D721Med (cell line): Measurements from ENCODE around the gene NCAM2.

ENCODE experiments used
- DNase-seq: peaks from one replicate; pipeline ENCODE4 v3.0.0; 2011; ENCODE audit warnings: low spot score; ENCODE audit not compliant: insufficient read length
- FAIRE-seq: peaks from 2 replicates; lab custom pipeline; 2011; peaks lifted over from hg19 to GRCh38; lab: Jason Lieb, UNC
- TF ChIP-seq, protein P1 (sequence below): IDR thresholded peaks from 2 replicates; pipeline ENCODE4 v1.5.1; 2012; ENCODE audit warnings: mild to moderate bottlenecking, control low read depth; ENCODE audit not compliant: insufficient read depth; ENCODE audit errors: missing control alignments

The NCAM2 gene

GRCh38 chr21:21067375-21067774 lies 69.2 kb downstream of the NCAM2 start:
- no peak for DNase-seq
- no peak for FAIRE-seq
- TF ChIP-seq, protein P1, sequence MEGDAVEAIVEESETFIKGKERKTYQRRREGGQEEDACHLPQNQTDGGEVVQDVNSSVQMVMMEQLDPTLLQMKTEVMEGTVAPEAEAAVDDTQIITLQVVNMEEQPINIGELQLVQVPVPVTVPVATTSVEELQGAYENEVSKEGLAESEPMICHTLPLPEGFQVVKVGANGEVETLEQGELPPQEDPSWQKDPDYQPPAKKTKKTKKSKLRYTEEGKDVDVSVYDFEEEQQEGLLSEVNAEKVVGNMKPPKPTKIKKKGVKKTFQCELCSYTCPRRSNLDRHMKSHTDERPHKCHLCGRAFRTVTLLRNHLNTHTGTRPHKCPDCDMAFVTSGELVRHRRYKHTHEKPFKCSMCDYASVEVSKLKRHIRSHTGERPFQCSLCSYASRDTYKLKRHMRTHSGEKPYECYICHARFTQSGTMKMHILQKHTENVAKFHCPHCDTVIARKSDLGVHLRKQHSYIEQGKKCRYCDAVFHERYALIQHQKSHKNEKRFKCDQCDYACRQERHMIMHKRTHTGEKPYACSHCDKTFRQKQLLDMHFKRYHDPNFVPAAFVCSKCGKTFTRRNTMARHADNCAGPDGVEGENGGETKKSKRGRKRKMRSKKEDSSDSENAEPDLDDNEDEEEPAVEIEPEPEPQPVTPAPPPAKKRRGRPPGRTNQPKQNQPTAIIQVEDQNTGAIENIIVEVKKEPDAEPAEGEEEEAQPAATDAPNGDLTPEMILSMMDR: no peak

- DNase-seq: no peak
- FAIRE-seq: no peak
- TF ChIP-seq, protein P1: no peak
These were observed 76.1 kb downstream of the NCAM2 start for GRCh38 chr21:21074305-21074704.

- TF ChIP-seq, protein P1: no peak
- DNase-seq (no peak), FAIRE-seq (no peak)
These were observed 77.8 kb downstream of the NCAM2 start for GRCh38 chr21:21076051-21076450.

DNA sequence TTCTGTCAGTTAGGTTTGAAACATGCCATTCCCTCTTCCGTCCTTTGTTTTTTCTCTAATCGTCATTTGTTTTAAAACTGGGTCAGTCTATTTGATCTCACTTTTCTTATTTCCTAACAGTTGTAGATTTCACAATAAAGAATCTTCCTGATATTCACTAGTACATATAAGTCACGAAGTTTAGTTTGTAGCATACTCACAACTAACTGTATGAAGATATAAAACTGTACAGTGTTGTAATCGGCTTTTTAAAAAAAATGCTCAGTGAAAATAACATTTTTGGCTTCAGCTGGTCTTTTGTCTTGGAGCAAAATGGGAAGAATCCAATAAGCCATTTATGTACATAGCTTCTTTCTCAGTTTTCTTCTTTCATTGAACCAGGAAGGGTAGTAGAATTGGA lies 78.3 kb downstream of the NCAM2 start:
- DNase-seq (no peak), FAIRE-seq (no peak)
- TF ChIP-seq, protein P1: no peak

DNA sequence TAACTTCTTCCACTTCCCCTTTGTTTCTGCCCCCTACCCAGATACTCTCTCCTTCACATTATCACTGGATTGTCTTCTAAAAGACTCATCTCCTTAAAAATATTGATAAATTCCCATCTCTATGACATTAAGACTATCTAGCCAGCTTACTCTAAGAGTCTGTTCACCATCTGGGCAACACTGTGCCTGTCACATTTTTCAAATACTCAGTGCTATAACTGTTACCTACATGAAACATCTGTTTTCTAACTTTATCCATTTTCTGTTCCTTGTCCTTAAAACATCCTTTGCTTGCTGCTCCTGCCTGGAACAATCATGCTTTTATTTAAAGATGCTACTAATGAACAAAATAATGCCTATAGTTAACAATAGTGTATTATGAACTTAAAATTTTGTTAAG lies 81.4 kb downstream of the NCAM2 start:
- FAIRE-seq (no peak), DNase-seq (no peak)
- TF ChIP-seq, protein P1: no peak

DNA sequence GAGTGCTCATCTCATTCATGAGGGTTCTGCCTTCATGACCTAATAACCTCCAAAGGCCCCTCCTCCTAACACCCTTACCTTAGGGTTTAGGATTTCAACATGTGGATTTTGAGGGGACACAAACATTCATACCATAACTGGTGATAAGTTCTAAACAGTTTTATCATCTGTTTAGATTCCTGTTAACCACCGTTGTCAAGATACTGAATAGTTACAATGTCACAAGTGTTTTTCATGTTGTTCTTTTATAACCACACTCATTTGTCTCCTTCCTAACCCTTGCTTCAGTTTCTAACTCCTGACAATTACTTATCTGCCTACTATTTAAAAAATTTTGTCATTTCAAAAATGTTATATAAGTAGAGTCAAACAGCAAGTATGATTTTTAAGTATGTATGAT lies 86.0 kb downstream of the NCAM2 start:
- FAIRE-seq (no peak), DNase-seq (no peak)
- TF ChIP-seq, protein P1: no peak

GRCh38 chr21:21085206-21085605 lies 87.0 kb downstream of the NCAM2 start:
- DNase-seq (no peak), FAIRE-seq (no peak)
- TF ChIP-seq, protein P1: no peak
